ENCODE results near the gene TTLL8.

The TTLL8 gene

GRCh38 chr22:50061141-50061823 lies 3.2 kb upstream of the TTLL8 start:
- DNase-seq, result no peak

- DNase-seq, result no peak
These were observed 2.5 kb upstream of the TTLL8 start for GRCh38 chr22:50060441-50061140.

GRCh38 chr22:50059881-50060262 lies 1.8 kb upstream of the TTLL8 start:
- no peak for DNase-seq

GRCh38 chr22:50058906-50059880 lies 1.1 kb upstream of the TTLL8 start:
- peak; percentile 23 for DNase-seq

GRCh38 chr22:50057278-50058060 lies 629 bp downstream of the TTLL8 start:
- DNase-seq, result no peak

- DNase-seq, result no peak
These were observed 1.7 kb downstream of the TTLL8 start for GRCh38 chr22:50056214-50056972.

- DNase-seq, result no peak
These were observed 4.2 kb downstream of the TTLL8 start for GRCh38 chr22:50053861-50054260.

- DNase-seq, result no peak
These were observed 6.2 kb downstream of the TTLL8 start for GRCh38 chr22:50051930-50052329.

GRCh38 chr22:50049299-50050195 lies 8.6 kb downstream of the TTLL8 start:
- DNase-seq, result no peak

GRCh38 chr22:50048836-50049235 lies 9.3 kb downstream of the TTLL8 start:
- no peak for DNase-seq

- no peak for DNase-seq
These were observed 9.9 kb downstream of the TTLL8 start for GRCh38 chr22:50048061-50048765.

GRCh38 chr22:50047346-50047745 lies 10.8 kb downstream of the TTLL8 start:
- no peak for DNase-seq

- DNase-seq, result no peak
These were observed 11.4 kb downstream of the TTLL8 start for GRCh38 chr22:50046481-50047245.

GRCh38 chr22:50046019-50046415 lies 12.1 kb downstream of the TTLL8 start:
- no peak for DNase-seq

- DNase-seq, result no peak
These were observed 12.7 kb downstream of the TTLL8 start for GRCh38 chr22:50045211-50046018.

GRCh38 chr22:50044485-50045118 lies 13.5 kb downstream of the TTLL8 start:
- DNase-seq, result no peak

GRCh38 chr22:50041361-50042065 lies 16.6 kb downstream of the TTLL8 start:
- DNase-seq, result no peak

Data from EL (cell line).